Heart left ventricle (tissue), 16 donors: ENCODE data around the gene BTBD16. TPM values are rescaled to one million over a fixed set of nuclear protein-coding genes. Genes with fewer than 3 reads are reported as not detected.

Experiments used
- ATAC-seq, 4 donors: fragments of 200-7000 bp; cut with Tn5 transposase; one replicate each; pipeline ENCODE4 v1.9.1; 2020 to 2022; ENCODE audit warnings: moderate library complexity in 4 of 4, mild to moderate bottlenecking in 3 of 4, moderate number of reproducible peaks in 1 of 4
- DNase-seq, 5 donors: peaks; one replicate each; pipeline ENCODE4 v3.0.0-alpha.2; 2020
- H3K27ac ChIP-seq, 12 donors: fragments of 200-600 bp; sonication (generic) in 4 of 12; one replicate each; pipeline versions ENCODE4 v1.5.0 to v1.8.0; 2016 to 2022; ENCODE audit warnings: mild to moderate bottlenecking in 2 of 12
- H3K27me3 ChIP-seq, 9 donors: fragments of 200-600 bp; sonication (generic) in 2 of 9; one replicate each; pipeline versions ENCODE4 v1.5.1 to v1.8.0; 2016 to 2022; ENCODE audit warnings: mild to moderate bottlenecking in 3 of 9
- H3K36me3 ChIP-seq, 9 donors: fragments of 200-600 bp; sonication (generic) in 2 of 9; one replicate each; pipeline versions ENCODE4 v1.5.0 to v1.8.0; 2018 to 2022; ENCODE audit warnings: mild to moderate bottlenecking in 2 of 9
- H3K4me1 ChIP-seq, 12 donors: fragments of 200-600 bp; sonication (generic) in 4 of 12; one replicate each; pipeline versions ENCODE4 v1.5.0 to v1.8.0; 2016 to 2022; ENCODE audit warnings: mild to moderate bottlenecking in 3 of 12
- H3K4me3 ChIP-seq, 12 donors: fragments of 200-600 bp; sonication (generic) in 4 of 12; one replicate each; pipeline versions ENCODE4 v1.5.0 to v1.8.0; 2017 to 2022; ENCODE audit warnings: mild to moderate bottlenecking in 9 of 12, moderate library complexity in 4 of 12
- H3K9me3 ChIP-seq, 12 donors: fragments of 200-600 bp; sonication (generic) in 4 of 12; one replicate each; pipeline versions ENCODE4 v1.5.0 to v1.8.0; 2016 to 2022; ENCODE audit warnings: mild to moderate bottlenecking in 1 of 12
- POLR2A ChIP-seq, 2 donors: fragments of 450-650 bp; IDR thresholded peaks; one replicate each; pipeline ENCODE4 v1.6.1; 2017; ENCODE audit warnings: antibody characterized with exemption in 2 of 2, mild to moderate bottlenecking in 2 of 2, moderate library complexity in 2 of 2
- WGBS, 4 donors: extraction: QIAGEN DNeasy Blood & Tissue Kit in 2 of 4; methylation state at CpG; one replicate each; pipeline versions ENCODE4 v1.1.5 to v1.1.7; 2013 to 2018; 5-methylcytosine and 5-hydroxymethylcytosine counted together
- intact Hi-C, 10 donors: fragments of 100-400 bp; cut with DNase I; formaldehyde crosslinking; loops; one replicate each; pipeline versions ENCODE4 v1.11.1 to v1.14.2; 2022
- polyA plus RNA-seq, 2 donors: library from polyadenylated mRNA; stranded (reverse); fragments of 200-250 nt; gene quantifications; one replicate each; pipeline ENCODE4 v1.2.3, GENCODE V29; 2013
- total RNA-seq, 9 donors: library from RNA; depleted of rRNA in 2 of 9; stranded (reverse); fragments of >200 nt in 2 of 9; fragmentation: NEBNext Ultra II Directional in 3 of 9; extraction: Animal tissue kit (Norgen Biotek cat#: 25700) in 3 of 9; gene quantifications; one replicate each; pipeline versions ENCODE4 v1.1.0 to v1.2.4, GENCODE V29; 2016 to 2023
- TF ChIP-seq, protein P1 (sequence below), 12 donors: fragments of 200-600 bp; sonication (generic) in 4 of 12; IDR thresholded peaks; one replicate each; pipeline versions ENCODE4 v1.5.0 to v1.8.0; 2018 to 2022; ENCODE audit warnings: antibody characterized with exemption in 12 of 12, mild to moderate bottlenecking in 5 of 12
- donor health status: ischemic (EF 13 %, LVEDD 7.1; RV severe dilation, severe dysfunction).
- donor health status: healthy with polysubstance abuse.
- donor health status: DM: no; HTN: yes; CAD: no.
- donor health status: DM: no; HTN: no; CAD: no.
- donor health status: ischemic (EF 25% LVEDD 6.9; RV normal size, moderate dysfunction).
- donor health status: ischemic (EF 25% LVEDD 5.7; RV mildly dilated, moderate dysfunction).
- donor health status: healthy.
- donor health status: DM: yes; HTN: yes; CAD: no.
- donor health status: ischemic (EF 35%, LVEDD 5.7; RV mildly dilated, moderate dysfunction).
- donor health status: nonischemic (EF 11% LVEDD 7.7; RV severe dilation, severe dysfunction).
- donor health status: DM: yes; HTN: yes; CAD: no.
- donor health status: PGD.
- donor health status: ischemic (EF 29% LVEDD 5.4; RV normal size, mild dysfunction).
- donor health status: nonischemic (EF 23%, LVEDD 6.1; RV moderate dilation, normal function).

Gene BTBD16
- total and polyA plus RNA-seq, 11 donors, result 0.23 to 0.25 TPM; not detected in 9

DNA sequence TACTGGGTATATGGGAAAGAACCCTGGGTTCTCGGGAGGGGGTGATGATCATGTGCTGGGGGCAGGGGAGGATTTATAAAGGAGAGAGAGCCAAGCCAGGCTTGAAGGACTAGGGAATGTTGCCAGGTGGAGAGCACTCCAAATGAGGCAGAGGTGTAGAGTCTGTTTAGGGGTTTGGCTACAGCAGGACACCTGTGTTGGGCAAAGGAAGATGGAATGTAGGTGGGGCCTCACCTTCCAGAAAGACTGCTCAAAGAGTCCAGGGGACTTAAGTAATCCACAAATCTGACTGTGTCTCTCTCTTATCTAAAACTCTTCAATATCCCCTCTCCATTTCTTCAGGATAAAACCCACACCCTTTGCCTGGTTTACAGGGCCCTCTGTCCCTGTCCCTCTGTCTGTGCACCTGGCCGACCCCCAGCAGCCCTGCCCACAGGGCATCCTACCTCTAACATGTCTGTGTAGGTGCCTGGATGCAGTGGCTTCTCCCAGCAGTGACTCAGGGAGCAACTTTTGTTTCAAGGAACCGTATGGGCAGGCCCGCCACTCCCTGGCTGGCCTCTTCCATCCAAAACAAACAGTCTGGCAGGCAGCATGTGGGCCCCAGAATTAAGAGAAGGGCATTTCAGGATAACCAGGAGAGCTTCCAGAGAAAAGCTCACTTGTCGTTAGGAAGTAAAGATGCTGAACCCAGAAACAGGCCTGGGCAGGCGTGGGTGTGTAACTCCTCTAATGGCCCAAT is 92.8 kb downstream of the BTBD16 start:
- H3K9me3 ChIP-seq, result peaks cover 0 to 5% (median 0%) of the 10 kb centered on the region in 12 donors
- intact Hi-C loops, result no loop called here
- 54 to 62% (median 61%) methylated on average over 6 of the region's 6 CpGs for WGBS, 4 donors
- H3K27ac ChIP-seq, result no peak overlapping the region
- ATAC-seq (no peak), DNase-seq (peak in 1 of 5 donors; percentile 1)
- no peaks in the 10 kb centered on the region for H3K36me3 ChIP-seq
- H3K4me3 ChIP-seq, result no peak overlapping the region
- TF ChIP-seq, protein P1, sequence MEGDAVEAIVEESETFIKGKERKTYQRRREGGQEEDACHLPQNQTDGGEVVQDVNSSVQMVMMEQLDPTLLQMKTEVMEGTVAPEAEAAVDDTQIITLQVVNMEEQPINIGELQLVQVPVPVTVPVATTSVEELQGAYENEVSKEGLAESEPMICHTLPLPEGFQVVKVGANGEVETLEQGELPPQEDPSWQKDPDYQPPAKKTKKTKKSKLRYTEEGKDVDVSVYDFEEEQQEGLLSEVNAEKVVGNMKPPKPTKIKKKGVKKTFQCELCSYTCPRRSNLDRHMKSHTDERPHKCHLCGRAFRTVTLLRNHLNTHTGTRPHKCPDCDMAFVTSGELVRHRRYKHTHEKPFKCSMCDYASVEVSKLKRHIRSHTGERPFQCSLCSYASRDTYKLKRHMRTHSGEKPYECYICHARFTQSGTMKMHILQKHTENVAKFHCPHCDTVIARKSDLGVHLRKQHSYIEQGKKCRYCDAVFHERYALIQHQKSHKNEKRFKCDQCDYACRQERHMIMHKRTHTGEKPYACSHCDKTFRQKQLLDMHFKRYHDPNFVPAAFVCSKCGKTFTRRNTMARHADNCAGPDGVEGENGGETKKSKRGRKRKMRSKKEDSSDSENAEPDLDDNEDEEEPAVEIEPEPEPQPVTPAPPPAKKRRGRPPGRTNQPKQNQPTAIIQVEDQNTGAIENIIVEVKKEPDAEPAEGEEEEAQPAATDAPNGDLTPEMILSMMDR (IDR thresholded peaks at IDR 0.05), result no peak
- no peak for TF ChIP-seq POLR2A (IDR thresholded peaks at IDR 0.05)
- no peaks in the 10 kb centered on the region for H3K27me3 ChIP-seq
- peaks cover 0 to 11% (median under 1%) of the 10 kb centered on the region in 12 donors for H3K4me1 ChIP-seq

DNA sequence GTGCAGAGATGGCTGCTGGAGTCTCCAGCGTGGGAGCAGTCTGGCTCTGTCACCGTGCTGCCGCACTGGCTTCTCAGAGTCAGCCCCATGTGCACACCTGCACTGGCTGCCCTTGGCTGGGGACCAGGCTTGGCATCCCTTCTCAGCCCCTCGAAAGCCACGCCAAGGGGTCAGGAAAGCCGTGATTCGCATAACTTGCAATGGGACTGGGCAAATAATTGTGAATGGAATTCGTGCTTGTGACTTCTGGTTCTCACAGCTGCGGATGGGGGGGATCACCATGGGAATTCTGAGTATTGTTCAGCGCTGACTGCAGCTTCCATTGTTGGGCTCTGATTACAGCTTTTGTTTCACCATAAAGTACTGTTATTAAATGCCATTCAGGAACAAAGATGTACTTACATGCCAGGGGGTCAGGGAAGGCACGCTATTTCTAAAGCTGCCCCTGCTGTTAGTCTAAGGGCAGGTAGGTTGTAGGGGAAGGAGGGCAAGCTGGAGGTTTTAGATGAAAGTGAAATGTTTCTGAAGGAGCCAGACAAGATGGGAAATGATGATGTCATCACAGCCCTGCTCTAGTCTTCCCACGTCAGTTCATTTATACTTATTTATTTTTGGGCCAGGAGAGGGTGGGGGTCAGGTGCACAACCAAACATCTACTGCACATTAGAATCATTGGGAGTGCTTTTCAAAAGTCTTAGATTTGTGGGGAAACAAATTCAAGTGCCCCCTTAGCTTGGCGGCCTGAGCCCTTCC is 97.6 kb downstream of the BTBD16 start:
- WGBS, 4 donors, result 38 to 50% (median 44%) methylated on average over 13 of the region's 13 CpGs
- Histone ChIP-seq H3K4me1 (peaks cover 0 to 47% (median 23%) of the 10 kb centered on the region in 12 donors), H3K36me3 (no peaks in the 10 kb centered on the region), H3K4me3 (peak overlapping the region in 4 of 12 donors; percentile 13 to 31 (median 16)), H3K27me3 (peaks cover 0 to 3% (median 0%) of the 10 kb centered on the region in 9 donors), H3K9me3 (no peaks in the 10 kb centered on the region), H3K27ac (peak overlapping the region in 8 of 12 donors; percentile 19 to 59 (median 46))
- intact Hi-C loops, result no loop called here
- TF ChIP-seq, protein P1 (IDR thresholded peaks at IDR 0.05), result no peak
- peak in 1 of 4 donors; percentile 41 for ATAC-seq
- DNase-seq, result peak in 3 of 5 donors; percentile 27 to 41 (median 34)

DNA sequence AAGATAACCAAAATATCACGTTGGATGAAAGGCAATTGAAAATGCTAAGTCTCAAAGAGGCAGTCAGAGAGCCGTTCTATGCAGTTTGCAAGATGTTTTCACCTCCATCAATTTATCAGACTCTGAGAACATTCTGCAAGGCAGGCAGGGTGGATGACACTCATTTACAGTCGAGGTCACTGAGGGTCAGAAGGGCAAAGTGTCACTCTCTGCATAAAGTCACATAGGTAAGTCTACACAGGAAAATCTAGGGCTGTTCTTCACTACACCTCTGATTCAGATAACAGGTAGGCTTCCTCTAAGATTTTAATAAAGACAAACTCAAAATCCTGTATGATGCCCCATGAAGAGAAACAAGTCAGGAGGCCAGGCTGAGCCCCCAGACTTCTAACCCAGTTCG is 102.0 kb downstream of the BTBD16 start:
- no peaks in the 10 kb centered on the region for H3K9me3 ChIP-seq
- DNase-seq, result no peak
- no peak for ATAC-seq
- H3K27ac ChIP-seq, result peak overlapping the region; percentile 65 to 99 (median 98)
- intact Hi-C loops, result loop anchor here in 1 of 10 donors (10.0 kb wide), 1 partner anchor 612 kb away; the partner anchor contains the start of gene PSTK
- 54 to 64% (median 62%) methylated on average over 4 of the region's 4 CpGs for WGBS, 4 donors
- H3K36me3 ChIP-seq, result no peaks in the 10 kb centered on the region
- H3K4me1 ChIP-seq, result peaks cover 0 to 63% (median 41%) of the 10 kb centered on the region in 12 donors
- H3K27me3 ChIP-seq, result peaks cover 0 to 6% (median 0%) of the 10 kb centered on the region in 9 donors
- peak overlapping the region in 1 of 12 donors; percentile 78 for H3K4me3 ChIP-seq
- TF ChIP-seq POLR2A (IDR thresholded peaks at IDR 0.05), result no peak
- TF ChIP-seq, protein P1 (IDR thresholded peaks at IDR 0.05), result no peak

DNA sequence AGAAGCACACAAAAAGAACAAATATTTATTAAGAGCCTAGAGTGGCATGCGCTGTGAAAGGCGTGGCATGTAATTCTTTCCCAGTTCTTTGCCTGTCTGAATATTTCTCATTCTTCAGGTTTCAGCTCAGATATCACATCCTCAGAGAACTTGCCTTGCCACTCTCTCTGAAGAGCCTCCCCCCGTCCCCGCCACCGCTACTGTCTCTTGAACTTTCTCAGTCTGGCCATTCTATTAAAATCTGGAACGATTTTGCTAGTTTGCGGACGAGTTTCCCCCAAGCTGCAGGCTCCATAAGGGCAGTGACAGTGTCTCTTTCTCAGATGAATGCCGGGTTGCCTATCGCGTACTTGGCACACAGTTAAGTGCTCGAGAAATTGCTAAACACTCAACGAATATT is 102.6 kb downstream of the BTBD16 start:
- DNase-seq, result no peak
- 5 to 8% (median 6%) methylated on average over 13 of the region's 13 CpGs for WGBS, 4 donors

More for the DNA sequence above, 102.6 kb downstream of the BTBD16 start:
- ATAC-seq, result peak in 2 of 4 donors; percentile 0 to 2
- TF ChIP-seq, protein P1 (IDR thresholded peaks at IDR 0.05), result no peak
- TF ChIP-seq POLR2A (IDR thresholded peaks at IDR 0.05), result no peak
- H3K9me3 ChIP-seq, result no peaks in the 10 kb centered on the region
- peaks cover 0 to 66% (median 41%) of the 10 kb centered on the region in 12 donors for H3K4me1 ChIP-seq
- H3K27ac ChIP-seq, result peak overlapping the region; percentile 65 to 99 (median 98)
- H3K27me3 ChIP-seq, result peaks cover 0 to 6% (median 0%) of the 10 kb centered on the region in 9 donors
- intact Hi-C loops, result loop anchor here in 2 of 10 donors (1.0 to 10.0 kb wide), 3 partner anchors 32 to 611 kb away; partner anchors contain the start of gene PSTK (in 1 of the 2)
- H3K36me3 ChIP-seq, result no peaks in the 10 kb centered on the region
- peak overlapping the region; percentile 14 to 94 (median 84) for H3K4me3 ChIP-seq
